ENCODE measurements around the gene ITPR2.

Gene ITPR2

GRCh38 chr12:26345471-26346003 is 487.5 kb downstream of the ITPR2 start:
- H3K4me3 Mint-ChIP-seq: no peak overlapping the region
- no peak for DNase-seq
- peaks cover 3% of the 10 kb centered on the region for H3K27me3 Mint-ChIP-seq (ENCODE audit: low read depth, poor library complexity)

GRCh38 chr12:26341491-26341890 is 491.5 kb downstream of the ITPR2 start:
- peaks cover 68% of the 10 kb centered on the region for H3K4me1 Mint-ChIP-seq
- H3K27ac Mint-ChIP-seq: peak overlapping the region; percentile 54
- no peak for DNase-seq
- no peaks in the 10 kb centered on the region for H3K9me3 Mint-ChIP-seq
- no peak overlapping the region for H3K4me3 Mint-ChIP-seq
- no peaks in the 10 kb centered on the region for H3K36me3 Mint-ChIP-seq (ENCODE audit: low read depth)
- H3K27me3 Mint-ChIP-seq (ENCODE audit: low read depth, poor library complexity): no peaks in the 10 kb centered on the region
- TF ChIP-seq CTCF (IDR thresholded peaks at IDR 0.05): no peak

More at GRCh38 chr12:26345471-26346003, 487.5 kb downstream of the ITPR2 start:
- no peaks in the 10 kb centered on the region for H3K9me3 Mint-ChIP-seq
- H3K27ac Mint-ChIP-seq: no peak overlapping the region
- H3K36me3 Mint-ChIP-seq (ENCODE audit: low read depth): no peaks in the 10 kb centered on the region
- no peak for TF ChIP-seq CTCF (IDR thresholded peaks at IDR 0.05)
- peaks cover 27% of the 10 kb centered on the region for H3K4me1 Mint-ChIP-seq

- Mint-ChIP-seq H3K9me3 (no peaks in the 10 kb centered on the region), H3K4me1 (peaks cover 74% of the 10 kb centered on the region), H3K27ac (peak overlapping the region; percentile 94), H3K36me3 (ENCODE audit: low read depth) (no peaks in the 10 kb centered on the region), H3K4me3 (no peak overlapping the region), H3K27me3 (ENCODE audit: low read depth, poor library complexity) (no peaks in the 10 kb centered on the region)
- TF ChIP-seq CTCF (IDR thresholded peaks at IDR 0.05): no peak
- no peak for DNase-seq
These were observed 492.3 kb downstream of the ITPR2 start for GRCh38 chr12:26340649-26341048.

GRCh38 chr12:26339976-26340375 is 493.0 kb downstream of the ITPR2 start:
- peak overlapping the region; percentile 94 for H3K27ac Mint-ChIP-seq

GRCh38 chr12:26338586-26339572 is 494.1 kb downstream of the ITPR2 start:
- Mint-ChIP-seq H3K27me3 (ENCODE audit: low read depth, poor library complexity) (no peaks in the 10 kb centered on the region), H3K9me3 (no peaks in the 10 kb centered on the region), H3K4me3 (peak overlapping the region; percentile 54), H3K36me3 (ENCODE audit: low read depth) (no peaks in the 10 kb centered on the region), H3K27ac (peak overlapping the region; percentile 78), H3K4me1 (peaks cover 86% of the 10 kb centered on the region)
- TF ChIP-seq CTCF (IDR thresholded peaks at IDR 0.05): no peak
- no peak for DNase-seq

More at GRCh38 chr12:26339976-26340375, 493.0 kb downstream of the ITPR2 start:
- H3K4me3 Mint-ChIP-seq: no peak overlapping the region
- no peaks in the 10 kb centered on the region for H3K27me3 Mint-ChIP-seq (ENCODE audit: low read depth, poor library complexity)
- H3K9me3 Mint-ChIP-seq: no peaks in the 10 kb centered on the region
- no peak for TF ChIP-seq CTCF (IDR thresholded peaks at IDR 0.05)
- peaks cover 80% of the 10 kb centered on the region for H3K4me1 Mint-ChIP-seq
- no peak for DNase-seq
- H3K36me3 Mint-ChIP-seq (ENCODE audit: low read depth): no peaks in the 10 kb centered on the region

Measured in nephron progenitor cell (in vitro differentiated cells).